DMS53 (cell line): ENCODE results near the gene CHST9.
"Not testable (repeated sequence)": the region's sequence is repeated elsewhere in the genome, so short reads cannot be mapped to it uniquely, and the experiment has no call there.

Experiments
- DNase-seq: peaks from one replicate; lab custom pipeline; 2025; lab: John Stamatoyannopoulos, UW

CHST9 gene

DNA sequence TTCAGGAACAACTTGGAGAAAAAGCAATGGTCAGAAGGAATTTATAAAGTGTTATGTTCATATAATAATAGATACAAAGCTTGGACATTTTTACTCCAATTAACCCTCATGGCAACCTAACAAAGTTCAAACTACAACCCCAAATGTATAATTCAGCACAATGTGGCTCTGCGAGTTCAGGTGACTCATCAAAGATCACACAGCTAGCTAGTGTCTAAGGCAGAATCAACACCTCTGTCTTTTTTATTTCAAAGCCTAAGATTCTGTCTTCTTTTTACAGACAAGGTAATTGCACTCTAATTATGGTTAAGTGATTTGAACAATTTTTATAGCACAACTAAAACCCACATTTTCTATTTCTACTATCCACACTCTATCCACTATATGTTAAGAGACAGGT, 90.5 kb downstream of the CHST9 start:
- peak; percentile 41 for DNase-seq

- DNase-seq = not testable (repeated sequence)
Observed at GRCh38 chr18:27093290-27093689, 91.8 kb downstream of the CHST9 start.

DNA sequence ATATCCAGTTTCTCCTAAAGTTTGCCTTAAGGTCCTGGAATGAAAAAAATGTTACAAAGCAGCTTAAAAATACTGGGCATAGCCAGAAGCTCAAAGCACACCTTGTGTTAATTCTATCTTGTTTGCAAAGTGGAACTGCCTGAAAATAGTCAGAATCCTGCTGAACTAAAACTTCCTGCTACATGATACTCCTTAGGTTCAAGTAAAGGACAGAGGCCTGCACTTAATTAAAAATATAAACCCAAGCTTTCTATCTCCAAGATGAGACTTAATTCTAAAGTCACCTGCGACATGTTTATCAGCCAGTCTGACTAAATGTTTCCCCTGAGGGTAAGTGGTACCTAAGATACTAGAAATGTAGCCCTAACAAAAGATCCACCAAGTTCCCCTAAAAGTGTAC, 103.4 kb downstream of the CHST9 start:
- no peak for DNase-seq

GRCh38 chr18:27075828-27076227, 109.3 kb downstream of the CHST9 start:
- peak; percentile 60 for DNase-seq

- no peak for DNase-seq
Observed at GRCh38 chr18:27073404-27073830, 111.7 kb downstream of the CHST9 start.

DNA sequence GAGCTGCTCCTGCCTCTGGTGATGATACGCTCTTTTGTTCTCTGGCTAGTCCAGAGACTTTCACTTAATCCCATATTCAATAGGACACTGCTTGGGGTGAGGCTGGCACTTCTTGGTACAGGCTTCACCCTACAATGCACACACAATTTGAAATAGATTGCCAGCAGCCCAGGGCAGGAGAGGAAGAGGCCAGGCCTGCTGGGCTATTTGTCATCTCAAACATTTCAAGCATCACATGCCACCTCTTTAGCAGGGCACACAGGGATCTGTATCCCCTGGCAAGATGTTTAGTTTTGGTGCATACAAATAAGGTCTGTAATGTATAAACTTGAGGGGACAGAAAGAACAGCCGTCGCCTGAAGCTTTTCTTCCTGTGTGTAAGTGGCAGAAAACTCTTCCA, 120.4 kb downstream of the CHST9 start:
- no peak for DNase-seq

DNA sequence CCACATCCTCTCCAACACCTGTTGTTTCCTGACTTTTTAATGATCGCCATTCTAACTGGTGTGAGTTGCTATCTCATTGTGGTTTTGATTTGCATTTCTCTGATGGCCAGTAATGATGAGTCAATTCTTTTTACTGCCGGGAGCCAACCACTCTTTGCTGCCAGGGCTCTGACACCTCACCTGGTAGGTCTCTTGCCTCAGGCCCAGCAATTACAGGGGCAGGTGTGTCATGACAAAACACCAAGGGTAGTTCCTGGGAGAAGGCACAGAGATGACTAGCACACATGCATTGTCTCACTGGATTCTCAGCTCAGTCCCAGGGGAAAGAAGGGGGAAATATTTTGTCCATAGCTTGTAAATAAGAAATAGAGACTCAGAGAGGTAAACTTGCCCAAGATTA, 122.3 kb downstream of the CHST9 start:
- no peak for DNase-seq

GRCh38 chr18:27061488-27062095, 123.5 kb downstream of the CHST9 start:
- no peak for DNase-seq

GRCh38 chr18:27057519-27058234, 127.4 kb downstream of the CHST9 start:
- peak; percentile 59 for DNase-seq

GRCh38 chr18:27054926-27055325, 130.2 kb downstream of the CHST9 start:
- no peak for DNase-seq

DNA sequence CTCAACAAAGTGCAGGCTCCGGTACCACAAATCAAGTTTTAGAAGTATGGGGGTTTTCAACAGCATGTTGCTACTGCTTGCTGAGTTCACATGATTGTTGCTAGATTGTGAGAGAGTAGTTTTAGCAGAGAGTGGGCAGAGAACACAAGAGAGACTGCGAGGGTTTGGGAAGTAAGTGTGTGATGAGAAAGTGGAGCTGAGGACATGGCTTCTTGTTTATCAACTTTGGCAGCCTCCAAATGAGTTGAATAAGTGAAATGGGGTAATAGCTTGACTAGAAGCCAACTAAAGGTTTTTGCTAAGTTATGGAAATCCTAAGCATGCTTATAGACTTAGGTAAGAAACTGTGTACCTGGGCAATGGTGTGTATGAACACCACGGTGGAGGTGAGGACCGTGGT, 135.1 kb downstream of the CHST9 start:
- no peak for DNase-seq

GRCh38 chr18:27045342-27045741, 139.8 kb downstream of the CHST9 start:
- no peak for DNase-seq

- peak; percentile 8 for DNase-seq
Observed at GRCh38 chr18:27042177-27042576, 142.9 kb downstream of the CHST9 start.

DNA sequence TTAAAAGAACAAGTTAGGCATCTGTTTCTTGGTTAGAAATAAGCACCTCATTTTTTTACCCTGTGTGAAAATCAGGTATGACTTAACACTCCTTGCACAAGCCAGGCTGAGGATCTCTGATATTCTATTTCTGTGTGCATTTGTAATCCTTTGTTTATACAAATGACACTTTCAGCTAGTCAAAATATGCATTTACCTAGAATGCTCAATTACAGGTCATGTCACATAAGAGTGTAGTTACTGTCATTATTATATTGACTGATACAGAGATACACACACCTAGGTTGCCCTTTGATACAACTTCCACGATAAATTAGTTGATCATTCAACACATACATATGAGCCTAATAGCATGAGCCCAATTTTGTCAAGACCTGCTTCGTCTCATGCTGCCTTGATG, 144.3 kb downstream of the CHST9 start:
- peak; percentile 10 for DNase-seq

DNA sequence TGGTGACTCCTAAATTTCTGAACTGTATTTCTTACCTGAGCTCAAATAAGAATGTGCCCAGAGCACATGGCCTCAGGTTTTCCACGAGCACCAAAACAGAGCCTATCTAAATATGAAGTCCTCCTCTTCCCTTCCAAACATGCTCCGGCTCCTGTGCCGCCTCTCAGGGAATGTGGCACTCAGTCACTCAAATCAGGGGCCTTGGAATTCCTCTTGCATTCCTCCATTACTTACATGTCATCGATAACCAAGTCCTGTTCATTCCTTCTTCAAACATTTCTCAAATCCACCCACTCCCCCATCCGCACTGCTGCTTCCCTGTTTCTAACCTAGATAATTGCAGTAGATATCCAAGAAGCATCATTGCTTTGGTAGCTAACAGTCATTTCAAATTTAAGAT, 151.4 kb downstream of the CHST9 start:
- no peak for DNase-seq

DNA sequence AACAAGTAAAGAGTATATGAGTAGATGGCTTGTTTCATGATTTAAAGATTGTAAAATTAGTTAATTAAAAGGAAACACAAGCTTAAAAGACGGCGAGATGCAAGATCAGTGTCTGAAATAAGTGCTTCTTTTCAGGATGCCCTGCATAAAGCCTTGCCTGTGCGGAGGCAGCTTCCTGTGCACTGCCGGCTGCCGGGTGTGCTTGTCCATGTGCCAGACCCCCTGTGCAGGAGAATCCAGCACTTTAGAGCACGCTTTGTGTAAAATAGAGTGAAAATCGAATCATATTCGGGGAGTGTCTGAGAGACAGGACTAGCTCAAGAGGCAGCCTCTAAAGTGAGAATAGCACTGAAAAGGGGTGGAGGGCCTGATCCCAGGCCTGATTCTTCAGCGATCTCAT, 154.7 kb downstream of the CHST9 start:
- DNase-seq = no peak

DNA sequence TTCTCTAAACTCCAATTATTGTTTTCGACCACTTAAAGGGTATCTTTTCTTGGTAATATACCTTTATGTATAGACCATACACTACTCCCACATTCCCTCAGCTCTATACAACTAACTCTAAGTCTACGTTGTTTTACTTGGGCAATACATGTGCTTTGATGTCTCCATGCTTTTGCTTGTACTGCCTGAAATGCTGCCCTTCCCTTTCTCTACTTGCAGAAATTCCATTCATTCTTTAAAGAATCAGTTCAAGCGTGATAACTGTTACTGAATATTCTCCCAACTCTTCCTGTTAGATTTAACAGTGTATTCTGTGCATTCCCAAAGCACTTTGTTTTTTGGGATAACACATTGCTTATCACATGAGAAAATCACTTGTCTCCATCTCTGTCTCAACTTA, 162.6 kb downstream of the CHST9 start:
- DNase-seq = no peak

DNA sequence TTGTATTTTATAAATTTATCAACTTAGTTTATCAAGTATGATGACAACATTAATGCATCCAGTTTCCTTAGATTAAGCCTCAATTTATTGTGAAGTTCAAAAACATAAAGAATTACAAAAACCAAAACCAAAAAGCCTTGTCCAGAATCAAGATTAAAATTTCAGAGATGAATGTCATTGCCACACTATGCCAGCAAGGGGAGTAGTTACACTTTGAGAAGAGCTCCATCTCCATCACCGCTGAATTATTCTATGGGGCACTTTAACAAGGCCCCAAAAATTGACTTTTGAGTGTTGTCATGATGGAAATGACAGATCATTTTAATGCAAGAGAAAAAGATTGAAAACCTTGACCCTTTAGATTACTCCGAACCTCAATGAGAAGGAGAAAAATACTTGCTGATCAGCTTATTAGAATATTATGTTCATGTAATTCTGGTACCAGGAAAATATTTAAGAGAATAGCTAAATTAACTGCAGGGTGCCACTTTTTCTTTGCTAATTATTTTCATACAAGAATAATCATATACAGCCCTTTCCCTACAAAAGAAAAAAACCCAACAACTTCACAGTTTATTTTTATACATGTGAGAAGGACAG, 167.1 kb downstream of the CHST9 start:
- peak; percentile 40 for DNase-seq

GRCh38 chr18:27014841-27015240, 170.3 kb downstream of the CHST9 start:
- DNase-seq = no peak

- no peak for DNase-seq
Observed at GRCh38 chr18:27010784-27011183, 174.3 kb downstream of the CHST9 start.

DNA sequence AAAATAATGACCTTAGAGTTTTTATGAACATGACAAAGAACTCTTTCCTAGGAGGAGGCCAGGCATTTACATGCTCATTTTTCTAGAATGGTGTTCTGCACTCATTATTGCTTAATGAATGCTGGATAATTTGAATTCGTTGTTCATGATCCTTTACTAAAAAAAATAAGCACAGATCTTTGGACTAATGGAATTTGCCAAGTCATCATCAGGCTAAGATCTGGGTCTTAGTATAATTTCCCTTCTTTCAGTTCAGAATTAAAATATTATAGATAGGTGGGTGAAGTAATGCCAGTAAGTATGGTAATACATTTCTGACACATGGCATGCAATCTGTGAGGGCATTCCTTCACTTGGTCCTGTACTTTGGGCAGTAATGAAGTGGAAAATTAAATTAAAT, 175.8 kb downstream of the CHST9 start:
- no peak for DNase-seq

GRCh38 chr18:27008575-27008974, 176.5 kb downstream of the CHST9 start:
- DNase-seq = no peak

DNA sequence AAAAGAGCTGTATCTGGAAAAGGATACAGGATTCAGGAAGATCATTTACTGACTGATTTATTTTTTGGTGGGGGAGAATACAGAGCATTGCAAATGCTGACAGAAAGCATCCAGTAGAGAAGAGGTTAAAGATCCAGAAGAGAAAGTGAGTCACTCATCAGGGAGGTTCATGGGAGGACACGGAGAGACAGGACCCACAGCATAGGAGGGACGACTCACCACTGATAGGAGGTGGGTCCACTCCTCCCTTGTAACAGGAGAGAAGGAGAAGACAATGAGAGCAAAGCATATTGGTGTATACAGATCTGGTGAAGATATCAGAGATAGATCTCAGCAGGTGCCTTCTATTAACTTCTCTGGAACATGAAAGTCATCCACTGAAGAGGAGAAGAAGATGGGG, 177.2 kb downstream of the CHST9 start:
- no peak for DNase-seq

DNA sequence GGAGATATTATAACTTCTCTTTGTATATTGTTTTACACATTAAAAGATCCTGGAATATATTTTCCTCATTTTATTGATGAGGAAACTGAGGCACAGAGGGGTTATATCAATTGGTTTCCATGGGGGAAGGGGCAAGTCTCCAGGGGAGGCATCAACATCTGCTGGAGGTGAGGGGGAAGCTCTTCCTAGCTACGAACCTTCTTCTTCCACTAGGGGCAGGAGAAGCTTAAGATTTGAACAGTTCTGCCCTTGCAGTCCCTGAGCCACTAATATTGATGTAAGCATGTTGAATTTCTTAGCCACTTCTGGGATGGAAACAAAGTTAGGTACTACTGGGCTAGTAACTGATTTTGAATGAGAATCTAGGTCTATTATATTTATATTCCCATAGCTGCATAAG, 179.5 kb downstream of the CHST9 start:
- peak; percentile 45 for DNase-seq
